Lower leg skin (tissue), 4 donors: ENCODE results near the gene ADAM8. TPM values are rescaled to one million over a fixed set of nuclear protein-coding genes. Genes with fewer than 3 reads are reported as not detected.

ENCODE experiments used
- DNase-seq, 2 donors: peaks; one replicate each; pipeline ENCODE4 v3.0.0-alpha.2; 2019; ENCODE audit warnings: low spot score in 2 of 2
- H3K4me3 ChIP-seq: fragments of 200-600 bp; sonication (generic); 2 replicates; pipeline ENCODE4 v1.5.1; 2017; ENCODE audit warnings: mild to moderate bottlenecking, low read depth; ENCODE audit not compliant: poor library complexity, severe bottlenecking
- POLR2A ChIP-seq, 2 donors: fragments of 450-650 bp; IDR thresholded peaks; one replicate each; pipeline ENCODE4 v1.6.1; 2016 to 2017; ENCODE audit warnings: antibody characterized with exemption in 2 of 2, mild to moderate bottlenecking in 1 of 2, moderate library complexity in 1 of 2
- WGBS, 2 donors: methylation state at CpG; one replicate each; pipeline ENCODE4 v1.1.5; 2018; 5-methylcytosine and 5-hydroxymethylcytosine counted together
- intact Hi-C: fragments of 100-400 bp; cut with DNase I; formaldehyde crosslinking; loops from one replicate; pipeline ENCODE4 v1.15.0; 2023; ENCODE audit warnings: low total_unique reads
- total RNA-seq, 4 donors: library from RNA; depleted of rRNA; stranded (reverse); fragments of >200 nt; gene quantifications; one replicate each; pipeline ENCODE4 v1.1.0, GENCODE V29; 2016
- TF ChIP-seq, protein P1 (sequence below), 3 donors: fragments of 450-650 bp; IDR thresholded peaks; one replicate each; pipeline ENCODE4 v1.5.1; 2016; ENCODE audit warnings: antibody characterized with exemption in 3 of 3, mild to moderate bottlenecking in 3 of 3, moderate library complexity in 2 of 3

The ADAM8 gene
- total RNA-seq, 4 donors from 2014 or later: 3.3 to 5.9 (median 4.6) TPM

GRCh38 chr10:133281628-133282372, 5.1 kb upstream of the ADAM8 start:
- TF ChIP-seq POLR2A (IDR thresholded peaks at IDR 0.05): no peak
- TF ChIP-seq, protein P1, sequence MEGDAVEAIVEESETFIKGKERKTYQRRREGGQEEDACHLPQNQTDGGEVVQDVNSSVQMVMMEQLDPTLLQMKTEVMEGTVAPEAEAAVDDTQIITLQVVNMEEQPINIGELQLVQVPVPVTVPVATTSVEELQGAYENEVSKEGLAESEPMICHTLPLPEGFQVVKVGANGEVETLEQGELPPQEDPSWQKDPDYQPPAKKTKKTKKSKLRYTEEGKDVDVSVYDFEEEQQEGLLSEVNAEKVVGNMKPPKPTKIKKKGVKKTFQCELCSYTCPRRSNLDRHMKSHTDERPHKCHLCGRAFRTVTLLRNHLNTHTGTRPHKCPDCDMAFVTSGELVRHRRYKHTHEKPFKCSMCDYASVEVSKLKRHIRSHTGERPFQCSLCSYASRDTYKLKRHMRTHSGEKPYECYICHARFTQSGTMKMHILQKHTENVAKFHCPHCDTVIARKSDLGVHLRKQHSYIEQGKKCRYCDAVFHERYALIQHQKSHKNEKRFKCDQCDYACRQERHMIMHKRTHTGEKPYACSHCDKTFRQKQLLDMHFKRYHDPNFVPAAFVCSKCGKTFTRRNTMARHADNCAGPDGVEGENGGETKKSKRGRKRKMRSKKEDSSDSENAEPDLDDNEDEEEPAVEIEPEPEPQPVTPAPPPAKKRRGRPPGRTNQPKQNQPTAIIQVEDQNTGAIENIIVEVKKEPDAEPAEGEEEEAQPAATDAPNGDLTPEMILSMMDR (IDR thresholded peaks at IDR 0.05): no peak
- intact Hi-C loops: no loop called here
- DNase-seq: no peak
- 89 to 90% methylated on average over 37 to 38 of the region's 38 CpGs for WGBS, 2 donors
- H3K4me3 ChIP-seq: no peak overlapping the region

GRCh38 chr10:133281084-133281483, 4.4 kb upstream of the ADAM8 start:
- H3K4me3 ChIP-seq: no peak overlapping the region
- WGBS, 2 donors: 91 to 93% methylated on average over 14 to 15 of the region's 15 CpGs
- TF ChIP-seq, protein P1 (IDR thresholded peaks at IDR 0.05): no peak
- TF ChIP-seq POLR2A (IDR thresholded peaks at IDR 0.05): no peak
- DNase-seq: no peak
- intact Hi-C loops: no loop called here

- intact Hi-C loops: no loop called here
- 79 to 90% methylated on average over 9 of the region's 10 CpGs for WGBS, 2 donors
- no peak overlapping the region for H3K4me3 ChIP-seq
- no peak for DNase-seq
- TF ChIP-seq, protein P1 (IDR thresholded peaks at IDR 0.05): no peak
- TF ChIP-seq POLR2A (IDR thresholded peaks at IDR 0.05): no peak
Measured at GRCh38 chr10:133280391-133281059, 3.9 kb upstream of the ADAM8 start.

- H3K4me3 ChIP-seq: no peak overlapping the region
- intact Hi-C loops: no loop called here
- no peak for DNase-seq
- TF ChIP-seq POLR2A (IDR thresholded peaks at IDR 0.05): no peak
- TF ChIP-seq, protein P1 (IDR thresholded peaks at IDR 0.05): no peak
- WGBS, 2 donors: 77 to 82% methylated on average over 24 of the region's 24 CpGs
Measured at GRCh38 chr10:133279326-133280226, 2.9 kb upstream of the ADAM8 start.

DNA sequence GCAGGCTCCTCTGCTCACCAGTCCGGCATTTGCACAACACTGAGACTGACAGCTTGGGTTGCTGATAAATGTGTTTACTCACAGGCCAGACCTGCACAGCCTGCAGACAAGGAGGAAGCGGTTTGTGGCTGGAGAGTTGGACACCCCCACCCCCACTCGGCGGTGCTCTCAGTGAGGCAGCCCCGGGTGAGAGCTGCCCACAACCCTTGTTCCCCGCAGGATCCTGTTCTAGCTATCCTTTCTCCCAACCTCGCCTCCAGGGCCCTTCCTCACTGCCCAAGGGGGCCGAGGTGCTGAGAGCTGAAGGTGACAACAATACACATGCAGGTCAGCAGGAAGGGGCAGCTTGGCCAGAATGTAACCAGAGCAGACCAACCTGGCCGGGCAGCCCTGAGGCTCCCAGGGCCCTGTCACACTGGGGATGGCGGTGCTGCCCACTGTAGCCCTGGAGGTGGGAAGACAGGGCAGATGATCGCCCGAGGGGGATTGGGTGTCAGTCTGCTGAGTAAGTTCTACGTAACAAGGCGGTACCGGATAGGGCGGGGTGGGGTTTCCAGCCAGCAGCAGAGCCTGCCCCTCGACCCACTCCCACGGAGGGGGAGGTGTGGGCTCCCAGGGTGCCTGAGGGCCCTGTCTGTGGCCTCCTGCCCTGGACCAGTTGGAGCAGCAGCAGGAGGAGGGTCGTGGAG, 2.1 kb upstream of the ADAM8 start:
- DNase-seq: no peak
- intact Hi-C loops: no loop called here
- H3K4me3 ChIP-seq: no peak overlapping the region
- WGBS, 2 donors: 59 to 60% methylated on average over 17 to 19 of the region's 19 CpGs
- TF ChIP-seq, protein P1 (IDR thresholded peaks at IDR 0.05): no peak
- TF ChIP-seq POLR2A (IDR thresholded peaks at IDR 0.05): no peak
